ENCODE results near the gene SETD1B. TPM values are rescaled to one million over a fixed set of nuclear protein-coding genes. Genes with fewer than 3 reads are reported as not detected.

Gene SETD1B
- total RNA-seq, 1 donor from 2014 or later: 25.3 TPM

GRCh38 chr12:121792607-121793439 is 11.0 kb upstream of the SETD1B start:
- DNase-seq (ENCODE audit: low spot score): no peak
- Mint-ChIP-seq H3K27me3 (ENCODE audit: unreplicated experiment) (peaks cover 23% of the 10 kb centered on the region), H3K4me3 (ENCODE audit: unreplicated experiment) (peak overlapping the region; percentile 44), H3K9me3 (ENCODE audit: unreplicated experiment) (no peaks in the 10 kb centered on the region), H3K4me1 (ENCODE audit: unreplicated experiment) (peaks cover 36% of the 10 kb centered on the region), H3K36me3 (ENCODE audit: low read depth, unreplicated experiment) (peaks cover 8% of the 10 kb centered on the region), H3K27ac (ENCODE audit: unreplicated experiment) (no peak overlapping the region)
- no peak for TF ChIP-seq CTCF (IDR thresholded peaks at IDR 0.05; ENCODE audit: unreplicated experiment)

GRCh38 chr12:121793440-121793837 is 10.4 kb upstream of the SETD1B start, which contains the start of gene RHOF:
Gene RHOF (minus strand): TSS chr12:121793688. CDS start chr12:121793633, 55 bp downstream.
- Mint-ChIP-seq H3K4me3 (ENCODE audit: unreplicated experiment) (peak within 1 kb of the TSS; percentile 44), H3K36me3 (ENCODE audit: low read depth, unreplicated experiment) (peaks cover 11% of the 10 kb centered on the region), H3K4me1 (ENCODE audit: unreplicated experiment) (peaks cover 40% of the 10 kb centered on the region), H3K27ac (ENCODE audit: unreplicated experiment) (peak within 1 kb of the TSS; percentile 59), H3K9me3 (ENCODE audit: unreplicated experiment) (no peaks in the 10 kb centered on the region), H3K27me3 (ENCODE audit: unreplicated experiment) (peaks cover 24% of the 10 kb centered on the region)
- TF ChIP-seq CTCF (IDR thresholded peaks at IDR 0.05; ENCODE audit: unreplicated experiment): no peak
- DNase-seq (ENCODE audit: low spot score): peak; percentile 48

- peaks cover 46% of the 10 kb centered on the region for H3K4me1 Mint-ChIP-seq (ENCODE audit: unreplicated experiment)
- H3K27ac Mint-ChIP-seq (ENCODE audit: unreplicated experiment): peak overlapping the region; percentile 59
- peak; percentile 96 for DNase-seq (ENCODE audit: low spot score)
- H3K4me3 Mint-ChIP-seq (ENCODE audit: unreplicated experiment): peak overlapping the region; percentile 37
- peaks cover 28% of the 10 kb centered on the region for H3K27me3 Mint-ChIP-seq (ENCODE audit: unreplicated experiment)
- H3K36me3 Mint-ChIP-seq (ENCODE audit: low read depth, unreplicated experiment): peaks cover 16% of the 10 kb centered on the region
- peak; percentile 93 for TF ChIP-seq CTCF (IDR thresholded peaks at IDR 0.05; ENCODE audit: unreplicated experiment)
- H3K9me3 Mint-ChIP-seq (ENCODE audit: unreplicated experiment): no peaks in the 10 kb centered on the region
Observed at GRCh38 chr12:121793838-121794533, 9.8 kb upstream of the SETD1B start.

GRCh38 chr12:121794534-121795033 is 9.2 kb upstream of the SETD1B start:
- Mint-ChIP-seq H3K4me1 (ENCODE audit: unreplicated experiment) (peaks cover 46% of the 10 kb centered on the region), H3K9me3 (ENCODE audit: unreplicated experiment) (no peaks in the 10 kb centered on the region), H3K27ac (ENCODE audit: unreplicated experiment) (peak overlapping the region; percentile 74), H3K4me3 (ENCODE audit: unreplicated experiment) (peak overlapping the region; percentile 75), H3K27me3 (ENCODE audit: unreplicated experiment) (peaks cover 31% of the 10 kb centered on the region), H3K36me3 (ENCODE audit: low read depth, unreplicated experiment) (peaks cover 20% of the 10 kb centered on the region)
- no peak for DNase-seq (ENCODE audit: low spot score)
- no peak for TF ChIP-seq CTCF (IDR thresholded peaks at IDR 0.05; ENCODE audit: unreplicated experiment)

Data from endothelial cell (in vitro differentiated cells).